SK-N-SH treated with all-trans-retinoic acid at 6 μM for 48 hours (cell line): ENCODE measurements around the gene TTLL13.

Source experiments
- ATAC-seq: fragments of 200-7000 bp; cut with Tn5 transposase; 3 replicates; pipeline ENCODE4 v1.9.1; 2020; ENCODE audit warnings: mild to moderate bottlenecking, moderate library complexity
- ARNTL ChIP-seq: fragments of 450-650 bp; formaldehyde crosslinking; IDR thresholded peaks from 2 replicates; pipeline ENCODE4 v1.5.0; 2020; ENCODE audit warnings: low read depth, mild to moderate bottlenecking, moderate library complexity, borderline replicate concordance
- BACH2 ChIP-seq: fragments of 250-450 bp; sonication (Bioruptor Pico); IDR thresholded peaks from 2 replicates; pipeline ENCODE4 v1.9.0; 2021; ENCODE audit warnings: mild to moderate bottlenecking, borderline replicate concordance
- ESRRG ChIP-seq: fragments of 250-450 bp; sonication (Bioruptor Pico); IDR thresholded peaks from 2 replicates; pipeline ENCODE4 v1.6.1; 2021; ENCODE audit warnings: mild to moderate bottlenecking
- GLIS3 ChIP-seq: fragments of 250-450 bp; sonication (Bioruptor Pico); IDR thresholded peaks from 2 replicates; pipeline ENCODE4 v1.5.0; 2020; ENCODE audit warnings: mild to moderate bottlenecking, moderate library complexity
- OSR1 ChIP-seq: fragments of 250-450 bp; sonication (Bioruptor Pico); IDR thresholded peaks from 2 replicates; pipeline ENCODE4 v1.8.0; 2022; ENCODE audit warnings: moderate library complexity, mild to moderate bottlenecking, inconsistent platforms
- PPARA ChIP-seq: fragments of 250-450 bp; sonication (Bioruptor Pico); IDR thresholded peaks from 2 replicates; pipeline ENCODE4 v1.5.0; 2020; ENCODE audit warnings: mild to moderate bottlenecking, borderline replicate concordance
- SNAI2 ChIP-seq: fragments of 250-450 bp; sonication (Bioruptor Pico); IDR thresholded peaks from 2 replicates; pipeline ENCODE4 v1.5.0; 2020; ENCODE audit warnings: mild to moderate bottlenecking, moderate library complexity
- TCF4 ChIP-seq: fragments of 250-450 bp; sonication (Bioruptor Pico); IDR thresholded peaks from 2 replicates; pipeline ENCODE4 v1.8.0; 2021; ENCODE audit warnings: mild to moderate bottlenecking, moderate library complexity, borderline replicate concordance
- TOX ChIP-seq: fragments of 250-450 bp; sonication (Bioruptor Pico); IDR thresholded peaks from 2 replicates; pipeline ENCODE4 v1.8.0; 2021; ENCODE audit warnings: mild to moderate bottlenecking, moderate library complexity, borderline replicate concordance
- ZC3H10 ChIP-seq: fragments of 250-450 bp; sonication (Bioruptor Pico); IDR thresholded peaks from 2 replicates; pipeline ENCODE4 v1.5.1; 2021; ENCODE audit warnings: mild to moderate bottlenecking, moderate library complexity
- ZFP30 ChIP-seq: fragments of 450-650 bp; formaldehyde crosslinking; IDR thresholded peaks from 2 replicates; pipeline ENCODE4 v1.5.0; 2022; ENCODE audit warnings: mild to moderate bottlenecking, moderate library complexity
- ZNF70 ChIP-seq: fragments of 450-650 bp; formaldehyde crosslinking; IDR thresholded peaks from 2 replicates; pipeline ENCODE4 v1.5.0; 2020; ENCODE audit warnings: mild to moderate bottlenecking, moderate library complexity
- TF ChIP-seq, protein P1 (sequence below): fragments of 250-450 bp; sonication (Bioruptor Pico); IDR thresholded peaks from 2 replicates; pipeline ENCODE4 v1.8.0; 2021; ENCODE audit warnings: low read depth, mild to moderate bottlenecking, moderate library complexity, borderline replicate concordance
- TF ChIP-seq, protein P2 (sequence below): fragments of 250-450 bp; sonication (Bioruptor Pico); IDR thresholded peaks from 2 replicates; pipeline ENCODE4 v1.8.0; 2020; ENCODE audit warnings: mild to moderate bottlenecking, moderate library complexity, borderline replicate concordance
- TF ChIP-seq, protein P3 (sequence below): fragments of 250-450 bp; sonication (Bioruptor Pico); IDR thresholded peaks from 2 replicates; pipeline ENCODE4 v1.5.1; 2020; ENCODE audit warnings: low read depth, mild to moderate bottlenecking, moderate library complexity

Gene TTLL13

DNA sequence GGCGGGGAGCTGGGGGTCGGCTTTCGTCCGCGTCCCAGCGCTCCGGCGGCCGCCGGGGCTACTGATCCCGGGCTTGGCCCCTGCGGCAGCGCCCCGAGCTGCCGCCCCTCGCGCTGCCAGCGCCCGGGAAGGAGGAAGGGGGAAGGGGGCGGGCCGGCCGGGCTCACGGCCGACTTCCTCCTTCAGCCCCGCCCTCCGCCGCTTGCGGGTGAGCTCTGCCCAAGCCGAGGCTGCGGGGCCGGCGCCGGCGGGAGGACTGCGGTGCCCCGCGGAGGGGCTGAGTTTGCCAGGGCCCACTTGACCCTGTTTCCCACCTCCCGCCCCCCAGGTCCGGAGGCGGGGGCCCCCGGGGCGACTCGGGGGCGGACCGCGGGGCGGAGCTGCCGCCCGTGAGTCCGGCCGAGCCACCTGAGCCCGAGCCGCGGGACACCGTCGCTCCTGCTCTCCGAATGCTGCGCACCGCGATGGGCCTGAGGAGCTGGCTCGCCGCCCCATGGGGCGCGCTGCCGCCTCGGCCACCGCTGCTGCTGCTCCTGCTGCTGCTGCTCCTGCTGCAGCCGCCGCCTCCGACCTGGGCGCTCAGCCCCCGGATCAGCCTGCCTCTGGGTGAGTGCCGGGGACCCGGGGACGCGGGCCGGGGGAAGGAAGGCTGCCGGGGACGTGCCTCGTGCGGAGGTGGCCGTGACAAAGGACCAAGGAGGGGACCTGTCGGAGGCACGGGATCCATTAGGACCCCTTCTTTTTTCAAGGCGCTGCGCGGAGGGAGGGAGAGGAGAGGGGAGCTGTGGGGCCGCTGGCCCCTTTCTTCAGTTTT lies 48.0 kb upstream of the TTLL13 start, which contains the start of gene SEMA4B:
Gene SEMA4B (plus strand): TSS at position 201 of the 814 bp plus-strand sequence. CDS start 249 bp downstream, at position 450.
- peak; percentile 91 for ATAC-seq
- TF ChIP-seq ARNTL (CRISPR knock-in tag) (no peak), ZNF70 (CRISPR knock-in tag) (no peak), PPARA (CRISPR knock-in tag) (no peak), ZC3H10 (CRISPR knock-in tag) (no peak), TCF4 (CRISPR knock-in tag) (no peak), OSR1 (CRISPR knock-in tag) (no peak), BACH2 (CRISPR knock-in tag) (no peak)
- TF ChIP-seq, protein P1, sequence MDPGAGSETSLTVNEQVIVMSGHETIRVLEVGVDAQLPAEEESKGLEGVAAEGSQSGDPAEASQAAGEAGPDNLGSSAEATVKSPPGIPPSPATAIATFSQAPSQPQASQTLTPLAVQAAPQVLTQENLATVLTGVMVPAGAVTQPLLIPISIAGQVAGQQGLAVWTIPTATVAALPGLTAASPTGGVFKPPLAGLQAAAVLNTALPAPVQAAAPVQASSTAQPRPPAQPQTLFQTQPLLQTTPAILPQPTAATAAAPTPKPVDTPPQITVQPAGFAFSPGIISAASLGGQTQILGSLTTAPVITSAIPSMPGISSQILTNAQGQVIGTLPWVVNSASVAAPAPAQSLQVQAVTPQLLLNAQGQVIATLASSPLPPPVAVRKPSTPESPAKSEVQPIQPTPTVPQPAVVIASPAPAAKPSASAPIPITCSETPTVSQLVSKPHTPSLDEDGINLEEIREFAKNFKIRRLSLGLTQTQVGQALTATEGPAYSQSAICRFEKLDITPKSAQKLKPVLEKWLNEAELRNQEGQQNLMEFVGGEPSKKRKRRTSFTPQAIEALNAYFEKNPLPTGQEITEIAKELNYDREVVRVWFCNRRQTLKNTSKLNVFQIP (CRISPR knock-in tag): no peak
- TF ChIP-seq, protein P2, sequence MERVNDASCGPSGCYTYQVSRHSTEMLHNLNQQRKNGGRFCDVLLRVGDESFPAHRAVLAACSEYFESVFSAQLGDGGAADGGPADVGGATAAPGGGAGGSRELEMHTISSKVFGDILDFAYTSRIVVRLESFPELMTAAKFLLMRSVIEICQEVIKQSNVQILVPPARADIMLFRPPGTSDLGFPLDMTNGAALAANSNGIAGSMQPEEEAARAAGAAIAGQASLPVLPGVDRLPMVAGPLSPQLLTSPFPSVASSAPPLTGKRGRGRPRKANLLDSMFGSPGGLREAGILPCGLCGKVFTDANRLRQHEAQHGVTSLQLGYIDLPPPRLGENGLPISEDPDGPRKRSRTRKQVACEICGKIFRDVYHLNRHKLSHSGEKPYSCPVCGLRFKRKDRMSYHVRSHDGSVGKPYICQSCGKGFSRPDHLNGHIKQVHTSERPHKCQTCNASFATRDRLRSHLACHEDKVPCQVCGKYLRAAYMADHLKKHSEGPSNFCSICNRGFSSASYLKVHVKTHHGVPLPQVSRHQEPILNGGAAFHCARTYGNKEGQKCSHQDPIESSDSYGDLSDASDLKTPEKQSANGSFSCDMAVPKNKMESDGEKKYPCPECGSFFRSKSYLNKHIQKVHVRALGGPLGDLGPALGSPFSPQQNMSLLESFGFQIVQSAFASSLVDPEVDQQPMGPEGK (CRISPR knock-in tag): no peak
- TF ChIP-seq, protein P3, sequence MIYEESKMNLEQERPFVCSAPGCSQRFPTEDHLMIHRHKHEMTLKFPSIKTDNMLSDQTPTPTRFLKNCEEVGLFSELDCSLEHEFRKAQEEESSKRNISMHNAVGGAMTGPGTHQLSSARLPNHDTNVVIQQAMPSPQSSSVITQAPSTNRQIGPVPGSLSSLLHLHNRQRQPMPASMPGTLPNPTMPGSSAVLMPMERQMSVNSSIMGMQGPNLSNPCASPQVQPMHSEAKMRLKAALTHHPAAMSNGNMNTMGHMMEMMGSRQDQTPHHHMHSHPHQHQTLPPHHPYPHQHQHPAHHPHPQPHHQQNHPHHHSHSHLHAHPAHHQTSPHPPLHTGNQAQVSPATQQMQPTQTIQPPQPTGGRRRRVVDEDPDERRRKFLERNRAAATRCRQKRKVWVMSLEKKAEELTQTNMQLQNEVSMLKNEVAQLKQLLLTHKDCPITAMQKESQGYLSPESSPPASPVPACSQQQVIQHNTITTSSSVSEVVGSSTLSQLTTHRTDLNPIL: no peak

DNA sequence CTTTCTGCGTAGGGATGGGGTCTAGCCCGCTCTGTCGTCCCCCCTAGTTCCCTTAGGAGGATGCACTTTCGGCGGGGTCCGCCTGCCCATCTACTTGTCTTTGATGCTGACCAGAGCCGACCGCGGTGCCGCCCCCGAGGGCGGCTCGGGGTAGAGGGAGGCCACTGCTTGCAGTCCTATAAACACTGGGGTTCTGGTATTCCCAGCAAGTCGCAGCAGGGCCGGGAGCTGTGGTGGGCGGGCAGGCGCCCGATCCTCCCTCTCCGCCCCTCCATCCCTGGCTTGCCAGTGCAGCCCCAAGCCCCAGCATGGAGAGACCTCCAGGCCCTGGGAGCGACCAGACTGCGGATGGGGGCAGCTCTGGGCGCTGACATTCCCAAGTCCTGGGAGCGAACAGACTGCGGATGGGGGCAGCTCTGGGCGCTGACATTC lies 47.4 kb upstream of the TTLL13 start:
- TF ChIP-seq, protein P2 (CRISPR knock-in tag): no peak
- TF ChIP-seq TCF4 (CRISPR knock-in tag) (no peak), ZFP30 (CRISPR knock-in tag) (no peak), OSR1 (CRISPR knock-in tag) (no peak)
- TF ChIP-seq, protein P3: no peak
- TF ChIP-seq, all 23 proteins: peak for 0
- peak; percentile 73 for ATAC-seq

DNA sequence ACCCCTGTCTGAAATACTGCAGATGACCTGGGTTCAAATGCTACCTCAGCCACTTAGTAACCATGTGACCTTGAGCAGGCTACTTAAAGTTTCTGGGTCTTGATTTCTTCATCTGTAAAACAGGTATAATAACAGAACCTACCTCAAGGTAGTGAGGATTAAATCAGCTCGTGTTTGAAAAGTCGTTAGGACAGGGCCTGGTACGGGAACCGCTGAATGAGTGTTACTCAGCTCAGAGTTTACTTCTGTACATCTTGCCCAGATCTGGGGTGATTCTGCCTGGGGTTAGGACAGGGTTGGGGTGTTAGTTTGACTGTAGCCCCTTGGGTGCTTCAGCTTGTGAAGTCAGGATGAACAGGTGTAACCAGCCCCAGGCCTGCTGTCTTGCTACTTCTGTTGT lies 46.4 kb upstream of the TTLL13 start:
- no peak for TF ChIP-seq SNAI2 (CRISPR knock-in tag)
- no peak for TF ChIP-seq GLIS3 (CRISPR knock-in tag)
- TF ChIP-seq BACH2 (CRISPR knock-in tag): no peak
- TF ChIP-seq OSR1 (CRISPR knock-in tag): no peak
- no peak for TF ChIP-seq TOX
- no peak for TF ChIP-seq ARNTL (CRISPR knock-in tag)
- ATAC-seq: no peak

DNA sequence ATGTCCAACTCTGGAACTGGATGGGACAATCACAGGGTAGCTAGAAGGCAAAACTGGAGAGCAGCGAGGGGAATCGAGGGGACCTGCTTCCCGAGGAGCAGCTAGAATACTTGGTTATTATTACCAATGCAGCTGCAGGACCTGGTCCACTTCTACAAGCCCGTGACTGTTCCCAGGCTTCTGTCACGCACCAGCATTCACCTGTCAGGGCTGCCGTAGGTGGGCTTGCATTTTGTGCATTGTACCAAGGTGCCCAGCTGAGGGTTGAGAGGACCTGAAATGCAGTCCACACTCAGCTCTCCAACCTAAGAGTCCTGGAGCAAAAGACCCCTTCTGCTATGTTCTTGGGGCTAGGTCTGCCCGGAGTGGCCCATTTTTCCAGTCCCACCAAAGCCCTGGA lies 45.9 kb upstream of the TTLL13 start:
- TF ChIP-seq, protein P2 (CRISPR knock-in tag): no peak
- no peak for TF ChIP-seq ESRRG (CRISPR knock-in tag)
- TF ChIP-seq OSR1 (CRISPR knock-in tag): no peak
- no peak for TF ChIP-seq ZC3H10 (CRISPR knock-in tag)
- TF ChIP-seq, all 23 proteins: peak for 0
- ATAC-seq: no peak
